ENCODE measurements around the gene KMT2C.
"Not testable (repeated sequence)": the region's sequence is repeated elsewhere in the genome, so short reads cannot be mapped to it uniquely, and the experiment has no call there.

KMT2C gene

DNA sequence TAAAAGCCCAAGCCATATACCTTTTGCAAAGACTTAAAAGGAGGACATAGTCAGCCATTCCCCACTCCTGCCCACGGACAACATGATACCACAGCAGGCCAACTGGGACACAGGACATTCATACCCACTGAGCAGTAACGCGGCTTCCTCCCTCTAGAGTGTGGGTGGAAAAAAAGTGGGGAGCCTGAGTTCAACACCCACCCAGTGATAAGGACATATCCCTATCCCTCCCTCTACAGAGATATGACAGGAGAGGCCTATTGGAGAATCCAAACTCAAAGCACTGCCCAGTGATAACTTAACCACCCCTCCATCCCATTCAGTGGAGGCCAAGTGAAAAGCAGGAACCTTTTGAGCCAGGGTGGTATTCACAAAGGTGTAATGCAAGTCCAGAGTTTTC lies 148.8 kb downstream of the KMT2C start:
- DNase-seq: not testable (repeated sequence)

DNA sequence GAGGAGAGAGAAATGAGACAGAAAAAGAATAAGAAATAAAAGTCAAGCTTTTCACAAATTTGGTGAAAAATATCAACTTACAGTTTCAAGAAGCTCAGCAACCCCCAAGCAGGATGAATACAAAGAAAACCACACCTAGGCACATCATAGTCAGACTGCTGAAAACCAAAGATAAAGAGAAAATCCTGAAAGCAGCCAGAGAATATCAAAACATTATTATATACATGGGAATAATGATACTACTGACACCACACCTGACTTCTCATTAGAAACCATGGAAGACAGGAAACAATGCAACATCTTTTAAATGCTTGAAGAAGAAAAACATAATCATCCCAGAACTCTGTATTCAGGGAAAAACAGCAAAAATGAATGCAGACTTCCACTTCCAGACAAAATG lies 149.6 kb downstream of the KMT2C start:
- not testable (repeated sequence) for DNase-seq

DNA sequence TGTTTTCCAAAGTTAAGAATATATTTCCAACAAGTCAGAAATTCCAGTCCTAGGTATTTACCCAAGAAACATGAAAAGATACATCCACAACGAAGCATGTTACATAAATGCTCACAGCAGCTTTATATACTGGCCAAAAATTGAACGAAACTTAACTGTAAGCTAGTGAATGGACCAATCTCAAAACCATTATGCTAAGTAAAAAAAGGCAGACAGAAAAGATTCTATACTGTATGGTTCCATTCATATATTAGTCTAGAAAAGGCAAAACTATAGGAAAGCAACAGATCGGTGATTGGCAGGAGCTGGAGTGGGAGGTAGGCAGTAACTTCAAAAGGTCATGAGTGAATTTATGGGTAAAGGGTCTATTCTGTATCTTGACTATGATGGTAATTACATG lies 150.8 kb downstream of the KMT2C start:
- DNase-seq: not testable (repeated sequence)

DNA sequence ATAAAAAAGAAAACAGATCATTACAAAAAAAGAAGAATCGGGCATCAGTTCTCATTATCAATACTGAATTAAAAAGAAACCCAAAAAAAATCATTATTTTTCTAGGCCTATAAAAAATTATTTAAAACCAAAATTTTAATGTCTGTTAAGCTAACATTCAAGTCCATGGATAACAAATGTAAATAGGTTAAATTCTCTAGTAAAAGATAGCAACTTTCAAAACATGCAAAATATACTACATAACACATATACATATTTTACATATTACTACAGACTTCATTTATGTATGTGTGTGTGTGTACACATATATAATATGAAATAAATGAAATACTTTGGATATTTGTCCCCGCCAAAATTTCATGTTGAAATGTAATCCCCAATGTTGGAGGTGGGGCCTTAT lies 158.1 kb downstream of the KMT2C start:
- DNase-seq: not testable (repeated sequence)

DNA sequence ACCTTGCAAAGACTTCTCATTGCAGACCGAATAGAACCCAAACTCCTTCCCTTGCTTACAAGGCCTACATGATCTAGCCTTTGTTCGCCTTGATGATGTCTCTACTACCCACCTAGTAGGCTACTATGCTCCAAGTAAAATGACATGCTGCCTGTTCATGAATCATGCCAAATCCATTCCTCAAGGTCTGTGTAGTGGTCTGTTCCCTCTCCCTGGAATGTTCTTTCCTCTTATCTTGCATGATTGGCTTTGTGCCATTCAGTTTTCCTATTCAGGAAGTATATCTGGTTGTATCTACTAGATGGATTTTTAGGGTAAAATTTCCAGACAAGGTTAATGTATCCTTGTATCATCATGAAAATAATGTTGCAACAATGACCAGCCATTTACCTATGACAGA lies 165.4 kb downstream of the KMT2C start:
- not testable (repeated sequence) for DNase-seq

DNA sequence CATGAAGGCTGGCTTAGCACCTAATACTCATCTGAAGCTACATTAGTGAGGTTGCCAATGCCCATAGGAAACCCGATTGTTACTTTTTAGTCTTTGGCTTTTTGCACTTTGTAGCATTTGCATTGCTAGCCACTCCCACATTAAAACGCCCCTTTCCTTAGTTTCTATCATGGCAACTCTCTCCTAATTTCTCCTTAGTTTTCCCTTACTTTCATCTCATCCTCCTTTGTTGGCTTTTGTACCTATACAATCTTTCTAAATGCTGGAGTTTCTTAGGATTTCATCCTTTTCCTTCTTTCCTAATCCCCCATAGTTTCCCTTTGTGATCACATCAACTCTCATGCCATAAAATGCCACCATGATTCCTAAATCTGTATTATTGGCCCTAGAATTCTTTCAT lies 168.9 kb downstream of the KMT2C start:
- not testable (repeated sequence) for DNase-seq

DNA sequence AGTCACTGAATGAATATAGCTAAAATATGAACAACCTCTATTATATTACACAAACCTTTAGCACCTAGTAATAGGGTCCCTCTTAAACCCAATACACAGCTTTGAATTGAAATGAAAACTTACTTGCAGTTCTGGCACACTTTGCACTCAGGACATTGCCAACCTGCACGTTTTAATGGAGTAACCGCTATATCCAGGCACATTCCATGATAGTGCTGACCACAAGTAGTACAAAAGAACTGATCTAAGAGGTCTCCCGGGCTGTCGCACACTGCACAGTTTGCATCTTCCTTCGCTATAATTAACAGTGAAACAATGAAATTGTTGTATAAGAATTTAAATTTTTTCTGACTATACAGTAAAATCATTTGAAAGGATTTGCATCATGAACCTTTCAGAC lies 170.9 kb downstream of the KMT2C start:
- DNase-seq: not testable (repeated sequence)

DNA sequence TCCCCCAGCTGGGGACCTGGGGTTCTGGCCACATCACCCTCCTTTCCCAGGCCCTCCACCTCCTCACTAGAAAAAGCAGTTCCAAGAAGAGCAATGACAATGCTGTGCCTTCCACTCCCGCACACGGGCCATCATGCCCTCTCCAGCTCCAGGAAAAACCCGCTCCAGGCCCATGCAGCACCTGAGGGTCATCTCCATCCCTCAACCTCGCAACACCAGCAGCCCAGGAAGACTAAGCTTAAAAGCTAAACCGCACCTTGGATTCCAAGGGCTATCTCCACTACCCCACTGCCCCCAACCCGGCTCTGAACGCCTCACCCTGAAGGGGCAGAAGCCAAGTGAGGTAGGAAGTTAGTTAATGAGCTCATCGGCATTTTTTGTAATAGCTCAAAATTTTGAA lies 173.7 kb downstream of the KMT2C start:
- DNase-seq: not testable (repeated sequence)

DNA sequence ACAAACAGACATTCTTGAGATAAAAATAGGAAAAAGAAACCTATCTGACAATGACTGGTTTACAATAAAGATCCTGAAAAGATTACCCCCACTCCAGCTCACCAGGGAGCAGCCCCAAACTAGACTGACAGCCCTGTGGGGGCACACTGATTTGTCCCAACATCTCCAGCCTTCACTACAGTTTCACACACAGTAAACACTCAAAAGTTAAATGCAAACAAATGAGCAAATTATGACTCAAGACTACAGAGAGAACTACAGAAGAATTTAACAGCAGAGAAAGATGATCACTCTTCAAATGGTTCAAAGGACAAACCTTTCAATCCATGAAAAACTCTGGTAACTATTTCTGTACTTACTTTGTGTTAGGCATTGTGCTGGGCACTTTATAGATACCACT lies 176.2 kb downstream of the KMT2C start:
- DNase-seq: not testable (repeated sequence)

DNA sequence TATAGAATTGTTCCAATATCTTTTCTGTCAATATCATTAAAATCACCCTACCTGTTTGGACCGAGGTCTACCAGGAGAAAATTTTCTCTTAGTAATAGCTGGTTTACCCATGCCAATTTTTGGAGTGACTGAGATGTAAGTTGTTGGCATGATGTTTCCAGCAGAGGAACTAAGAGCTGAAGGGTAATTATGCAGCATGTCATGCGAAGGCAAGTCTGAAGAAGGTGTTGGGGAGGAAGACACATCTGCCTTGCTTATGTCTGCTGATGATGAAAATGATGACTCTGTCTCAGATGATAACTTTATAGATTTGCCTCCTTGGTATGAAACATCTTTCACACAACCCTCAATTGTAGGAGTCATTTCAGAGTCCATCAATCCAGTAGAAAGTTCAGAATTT lies 188.0 kb downstream of the KMT2C start:
- not testable (repeated sequence) for DNase-seq

DNA sequence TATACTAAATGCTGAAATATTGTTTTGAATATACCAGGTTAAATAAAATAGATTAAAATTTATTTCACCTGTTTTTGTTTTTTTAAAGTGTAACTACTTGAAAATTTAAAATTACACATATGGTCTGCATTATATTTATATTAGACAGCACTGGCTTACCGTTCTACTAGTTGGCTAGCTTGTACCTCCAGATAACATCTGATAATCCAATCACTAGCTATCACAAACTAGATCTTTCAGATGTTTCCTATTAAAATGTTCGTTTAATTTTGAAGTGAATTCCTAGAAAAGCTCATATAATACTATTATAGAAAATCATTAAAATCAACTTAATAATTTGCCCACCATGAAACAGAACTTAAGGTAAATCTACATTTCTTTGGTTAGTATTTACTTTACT lies 190.4 kb downstream of the KMT2C start:
- DNase-seq: not testable (repeated sequence)

DNA sequence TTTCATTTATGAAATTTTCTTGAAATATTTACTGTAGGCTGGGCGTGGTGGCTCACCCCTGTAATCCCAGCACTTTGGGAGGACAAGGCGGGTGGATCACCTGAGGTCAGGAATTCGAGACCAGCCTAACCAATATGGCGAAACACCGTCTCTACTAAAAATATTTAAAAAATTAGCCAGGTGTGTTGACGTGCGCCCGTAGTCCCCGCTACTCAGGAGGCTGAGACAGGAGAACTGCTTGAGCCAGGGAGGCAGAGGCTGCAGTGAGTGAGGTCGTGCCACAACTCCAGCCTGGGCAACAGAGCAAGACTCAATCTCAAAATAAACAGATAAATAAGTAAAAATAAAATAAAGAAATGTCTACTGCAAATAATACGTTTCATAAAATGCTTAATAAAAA lies 192.3 kb downstream of the KMT2C start:
- not testable (repeated sequence) for DNase-seq

DNA sequence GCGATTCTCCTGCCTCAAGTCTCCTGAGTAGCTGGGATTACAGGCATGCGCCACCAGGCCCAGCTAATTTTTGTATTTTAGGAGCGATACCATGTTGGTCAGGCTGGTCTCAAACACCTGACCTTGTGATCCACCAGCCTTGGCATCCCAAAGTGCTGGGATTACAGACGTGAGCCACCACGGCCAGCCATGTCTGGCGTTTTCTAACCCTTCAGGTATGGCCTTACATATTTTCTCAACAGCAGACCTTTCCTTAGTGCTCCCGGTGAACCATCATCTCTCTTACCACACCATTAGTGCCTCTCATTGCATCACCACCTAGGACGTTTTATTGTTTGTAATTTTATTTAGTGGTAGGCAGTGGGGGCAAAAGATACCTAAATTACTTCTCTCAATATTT lies 194.5 kb downstream of the KMT2C start:
- not testable (repeated sequence) for DNase-seq

DNA sequence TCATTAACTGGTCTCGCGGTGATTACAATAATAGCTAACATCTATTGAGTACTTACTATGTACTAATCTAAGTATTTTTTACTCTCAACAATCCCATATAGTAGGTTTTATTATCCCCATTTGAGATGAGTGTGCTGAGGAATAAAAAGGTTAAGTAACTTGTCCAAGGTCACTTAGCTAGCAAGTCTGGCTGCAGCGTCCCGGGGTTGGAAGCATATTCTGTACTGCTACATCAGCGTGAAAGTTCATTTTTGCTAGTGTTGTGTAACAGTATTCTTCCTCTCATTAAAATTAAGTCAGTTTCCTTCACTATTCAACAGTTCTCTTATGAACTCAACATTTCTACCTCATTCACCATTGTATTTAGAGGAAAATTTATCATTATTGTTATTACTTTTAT lies 199.5 kb downstream of the KMT2C start:
- not testable (repeated sequence) for DNase-seq

DNA sequence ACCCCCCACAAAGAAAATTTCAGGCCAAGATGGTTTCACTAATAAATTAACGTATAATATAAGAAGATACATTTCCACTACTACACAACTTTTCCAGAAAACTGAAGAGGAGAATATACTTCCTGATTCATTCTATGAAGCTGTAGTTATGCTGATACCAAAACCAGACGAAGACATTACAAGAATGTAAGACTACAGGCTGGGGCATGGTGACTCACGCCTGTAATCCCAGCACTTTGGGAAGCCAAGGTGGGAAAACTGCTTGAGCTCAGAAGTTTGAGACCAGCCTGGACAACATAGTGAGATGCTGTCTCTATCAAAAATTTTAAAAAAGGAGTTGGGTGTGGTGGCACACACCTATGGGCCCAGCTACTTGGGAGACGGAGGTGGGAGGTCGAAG lies 201.4 kb downstream of the KMT2C start:
- DNase-seq: not testable (repeated sequence)

DNA sequence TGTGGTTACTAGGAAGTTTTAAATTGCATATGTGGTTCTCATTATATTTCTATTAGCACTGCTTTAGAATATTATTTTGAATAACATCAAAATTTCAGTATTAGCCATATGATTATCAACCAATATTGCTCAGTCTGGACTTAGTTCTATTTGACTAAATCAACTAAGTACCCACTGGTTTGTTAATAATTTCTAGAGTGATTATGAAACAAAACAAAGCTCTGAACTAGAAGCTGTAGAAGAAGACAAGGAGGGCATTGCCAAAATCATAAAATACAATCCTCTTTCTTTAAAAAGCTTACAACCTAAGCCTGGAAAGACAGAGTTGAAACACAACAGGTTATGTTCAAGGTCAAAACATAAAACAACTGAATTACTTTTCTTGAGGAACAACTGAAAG lies 204.7 kb downstream of the KMT2C start:
- no peak for DNase-seq

DNA sequence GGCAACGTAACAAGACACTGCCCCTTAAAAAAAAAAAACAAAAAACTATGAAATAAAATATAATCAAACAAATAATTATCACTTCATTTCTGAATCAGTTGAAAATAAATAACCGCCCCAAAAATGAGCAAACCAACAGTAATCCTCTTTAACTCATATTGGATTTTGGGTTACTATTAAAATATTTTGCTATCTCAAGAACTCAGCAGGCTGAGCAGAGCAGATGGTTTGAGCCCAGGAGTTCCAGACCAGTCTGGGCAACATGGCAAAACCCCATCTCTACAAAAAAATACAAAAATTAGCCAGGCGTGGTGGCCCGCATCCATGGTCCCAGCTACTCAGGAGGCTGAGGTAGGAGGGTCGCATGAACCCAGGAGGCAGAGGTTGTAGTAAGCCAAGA lies 216.2 kb downstream of the KMT2C start:
- DNase-seq: not testable (repeated sequence)

DNA sequence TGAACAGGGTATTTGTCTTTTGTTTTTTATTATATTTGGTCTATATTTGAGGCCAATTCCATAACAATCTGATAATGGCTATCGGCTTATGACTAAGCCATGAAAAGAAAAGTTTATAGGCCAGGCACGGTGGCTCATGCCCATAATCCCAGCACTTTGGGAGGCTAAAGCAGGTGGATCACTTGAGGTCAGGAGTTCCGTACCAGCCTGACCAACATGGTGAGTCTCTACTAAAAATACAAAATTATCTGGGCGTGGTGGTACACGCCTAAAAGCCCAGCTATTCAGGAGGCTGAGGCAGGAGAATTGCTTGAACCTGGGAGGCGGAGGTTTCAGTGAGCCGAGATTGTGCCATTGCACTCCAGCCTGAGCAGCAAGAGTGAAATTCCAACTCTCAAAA lies 227.0 kb downstream of the KMT2C start:
- not testable (repeated sequence) for DNase-seq

DNA sequence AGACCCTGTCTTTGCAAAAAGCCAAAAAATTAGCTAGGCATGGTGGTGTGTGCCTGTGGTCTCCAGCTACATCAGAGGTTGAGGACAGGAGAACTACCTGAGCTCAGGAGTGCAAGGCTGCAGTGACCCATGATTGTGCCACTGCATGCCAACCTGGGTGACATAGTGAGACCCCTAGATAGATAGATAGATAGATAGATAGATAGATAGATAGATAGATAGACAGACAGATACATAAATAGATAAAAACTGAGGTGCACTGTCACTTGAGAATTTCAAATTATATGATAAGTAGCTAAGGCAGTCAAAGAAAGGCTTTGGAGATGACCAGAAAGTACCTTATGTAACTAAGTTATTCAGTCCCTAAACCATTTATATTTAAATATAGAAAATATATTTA lies 231.4 kb downstream of the KMT2C start:
- DNase-seq: not testable (repeated sequence)

DNA sequence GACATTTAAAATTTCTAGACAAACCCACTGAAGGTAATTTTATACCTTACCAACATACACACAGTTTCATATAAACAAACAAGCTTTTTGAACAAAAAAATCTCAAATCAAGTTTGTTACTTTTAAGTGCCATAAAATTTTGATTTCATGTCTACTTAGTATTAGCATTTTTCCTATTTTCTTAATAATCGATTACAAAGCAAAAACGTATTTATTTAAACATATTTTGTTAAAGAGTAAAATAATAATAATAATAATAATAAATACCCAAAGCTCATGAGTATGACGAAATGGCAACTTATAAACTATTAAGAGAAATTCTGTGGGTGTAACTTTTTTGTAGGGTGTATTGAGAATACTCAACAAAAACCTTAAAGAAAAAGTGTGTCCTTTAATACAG lies 232.7 kb downstream of the KMT2C start:
- DNase-seq: no peak

DNA sequence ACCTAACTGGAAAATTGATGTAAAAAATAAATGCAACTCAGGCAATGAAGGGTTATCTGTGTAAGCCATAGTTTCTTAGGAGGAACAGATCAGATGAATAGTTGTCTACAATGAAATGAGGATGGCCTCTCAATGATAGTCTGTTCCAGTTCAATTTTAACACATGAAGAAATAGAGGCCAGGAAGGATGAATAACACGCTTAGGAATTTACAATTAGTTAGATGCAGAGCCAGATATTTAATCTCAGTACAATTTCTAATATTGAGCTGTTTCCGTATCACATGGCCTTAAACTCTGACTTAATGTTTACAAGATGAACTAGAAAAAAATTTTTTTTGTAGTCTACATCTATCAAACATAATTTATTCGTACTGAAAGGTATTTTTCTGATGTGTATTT lies 233.7 kb downstream of the KMT2C start:
- no peak for DNase-seq

DNA sequence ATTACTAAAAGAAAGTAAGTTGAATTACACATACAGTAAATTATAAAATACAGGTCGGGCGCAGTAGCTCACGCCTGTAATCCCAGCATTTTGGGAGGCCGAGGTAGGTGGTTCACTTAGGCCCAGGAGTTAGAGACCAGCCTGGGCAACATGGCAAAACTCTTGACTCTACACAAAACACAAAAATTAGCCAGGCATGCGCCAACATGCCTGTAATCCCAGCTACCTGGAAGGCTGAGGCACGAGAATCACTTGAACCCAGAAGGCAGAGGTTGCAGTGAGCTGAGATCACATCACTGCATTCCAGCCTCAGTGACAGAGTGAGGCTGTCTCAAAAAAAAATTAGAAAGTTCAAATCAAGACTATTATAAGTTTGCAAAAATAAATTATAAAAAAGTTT lies 235.4 kb downstream of the KMT2C start:
- no peak for DNase-seq

DNA sequence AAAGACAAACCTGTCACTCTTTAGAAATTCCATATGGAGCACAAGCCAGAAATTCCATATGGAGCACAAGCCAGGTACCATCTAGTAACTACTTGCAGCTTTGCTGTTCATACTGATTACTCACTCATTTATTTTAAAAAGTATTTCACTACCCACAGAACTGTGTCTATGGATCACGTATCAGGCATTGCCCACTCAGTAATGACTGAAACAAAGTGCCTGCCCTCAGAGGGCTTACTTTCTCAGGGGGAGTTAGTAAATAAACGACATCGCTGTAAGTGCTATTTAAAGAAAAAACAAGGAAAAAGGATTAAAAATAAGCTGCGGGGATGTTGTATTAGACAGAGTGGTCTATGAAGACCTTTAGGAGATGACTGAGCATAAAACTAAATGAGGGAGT lies 239.4 kb downstream of the KMT2C start:
- DNase-seq: no peak

DNA sequence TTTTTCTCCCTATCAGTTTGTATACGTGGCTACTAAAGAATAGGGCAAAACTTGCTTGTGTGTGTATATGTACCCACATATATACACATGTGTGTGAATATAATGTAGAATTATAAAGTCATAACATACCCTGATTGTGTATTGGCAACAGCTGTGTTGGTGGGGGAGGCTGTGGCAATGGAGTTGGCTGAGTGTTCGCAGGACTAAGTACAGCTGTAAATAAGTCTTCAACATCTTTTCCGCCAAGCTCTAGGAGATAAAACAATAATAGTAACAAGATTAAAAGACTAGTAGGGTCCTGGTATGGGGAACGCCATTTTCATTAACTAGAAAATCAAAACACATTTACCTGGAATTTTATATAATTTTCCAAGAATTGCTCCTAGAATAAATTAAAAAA lies 241.9 kb downstream of the KMT2C start:
- no peak for DNase-seq

DNA sequence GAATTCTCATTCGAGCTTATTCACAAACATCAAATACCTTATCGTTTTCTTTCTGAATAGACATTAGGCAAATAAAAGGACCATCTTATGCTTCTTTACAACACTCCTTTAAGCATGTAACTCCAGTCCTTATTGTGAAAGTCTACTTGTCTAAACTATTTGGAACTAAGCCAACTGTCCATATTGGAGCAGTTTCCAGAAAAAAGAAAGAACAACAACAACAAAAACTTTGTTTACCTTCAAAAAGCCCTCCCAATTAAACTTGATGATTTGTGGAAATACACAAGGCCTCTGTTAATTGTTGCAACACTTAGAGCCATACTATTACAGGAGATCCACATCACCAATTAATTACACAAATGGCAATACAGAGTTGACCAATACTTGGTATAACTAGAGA lies 246.7 kb downstream of the KMT2C start:
- no peak for DNase-seq

DNA sequence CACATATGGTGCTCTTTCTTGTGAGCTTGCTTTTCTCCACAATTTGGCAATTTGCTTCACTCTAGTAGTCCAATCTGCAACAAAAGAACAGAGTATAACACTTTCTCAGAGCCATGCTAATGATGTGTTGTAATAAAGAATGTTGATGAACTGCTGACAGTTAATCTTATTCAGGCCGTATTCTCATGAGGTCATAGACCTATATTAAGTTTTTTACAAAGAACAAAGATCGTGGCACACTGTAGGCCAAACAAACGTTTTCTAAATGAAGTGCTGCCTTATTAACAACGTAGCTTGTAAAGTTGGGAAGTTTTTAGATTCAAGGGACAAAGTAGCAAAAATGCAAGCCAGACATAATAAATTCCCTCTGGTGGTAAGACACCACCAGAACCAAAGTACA lies 250.2 kb downstream of the KMT2C start:
- DNase-seq: no peak
